Stimulated activated CD4-positive, alpha-beta T cell treated with anti-CD3 and anti-CD28 coated beads, Interleukin-1b, Interleukin-23, amount 100 ng/mL, for 24 hours (primary cell): ENCODE results near the gene ROGDI.

Experiments used
- DNase-seq, 4 experiments: peaks; one replicate each; pipeline ENCODE4 v3.0.0-alpha.2; 2020; ENCODE audit warnings: low read depth in 4 of 4, low spot score in 1 of 4

The ROGDI gene

GRCh38 chr16:4814542-4815173, 12.2 kb upstream of the ROGDI start:
- no peak for DNase-seq

- DNase-seq, result no peak
Observed at GRCh38 chr16:4814046-4814445, 11.6 kb upstream of the ROGDI start.

GRCh38 chr16:4813251-4814003, 11.0 kb upstream of the ROGDI start:
- no peak for DNase-seq

GRCh38 chr16:4811773-4812172, 9.3 kb upstream of the ROGDI start:
- DNase-seq, result no peak

GRCh38 chr16:4811242-4811641, 8.8 kb upstream of the ROGDI start:
- no peak for DNase-seq

GRCh38 chr16:4806280-4806679, 3.8 kb upstream of the ROGDI start:
- DNase-seq, result no peak

- DNase-seq, result no peak
Observed at GRCh38 chr16:4805231-4805630, 2.8 kb upstream of the ROGDI start.

GRCh38 chr16:4803898-4804762, 1.7 kb upstream of the ROGDI start:
- no peak for DNase-seq

GRCh38 chr16:4803401-4803844, 990 bp upstream of the ROGDI start:
- DNase-seq, result no peak

- DNase-seq, result peak; percentile 80 to 87 (median 80)
Observed at GRCh38 chr16:4802659-4803287, 340 bp upstream of the ROGDI start.

- no peak for DNase-seq
Observed at GRCh38 chr16:4801051-4801961, 1.1 kb downstream of the ROGDI start.

- DNase-seq, result no peak
Observed at GRCh38 chr16:4800290-4801041, 2.0 kb downstream of the ROGDI start.

GRCh38 chr16:4799171-4799855, 3.1 kb downstream of the ROGDI start:
- DNase-seq, result no peak

GRCh38 chr16:4798456-4798855, 4.0 kb downstream of the ROGDI start:
- DNase-seq, result no peak

GRCh38 chr16:4797805-4798252, 4.6 kb downstream of the ROGDI start:
- DNase-seq, result no peak

GRCh38 chr16:4796982-4797804, 5.2 kb downstream of the ROGDI start:
- no peak for DNase-seq

- no peak for DNase-seq
Observed at GRCh38 chr16:4795828-4796572, 6.4 kb downstream of the ROGDI start.
